Adipocyte (in vitro differentiated cells): ENCODE measurements around the gene GPX2.

ENCODE experiments used
- DNase-seq: peaks from one replicate; pipeline ENCODE4 v3.0.0-alpha.2; 2015; ENCODE audit warnings: low read depth
- H3K27me3 ChIP-seq: replicated peaks from 2 replicates; pipeline ENCODE4 v1.7.0; 2013; ENCODE audit warnings: mild to moderate bottlenecking, low read length, moderate library complexity; ENCODE audit not compliant: control insufficient read depth, insufficient read depth
- H3K36me3 ChIP-seq: 2 replicates; pipeline ENCODE4 v1.7.0; 2013; ENCODE audit warnings: low read length, mild to moderate bottlenecking, moderate library complexity; ENCODE audit not compliant: control insufficient read depth, insufficient read depth, severe bottlenecking
- H3K4me1 ChIP-seq: 2 replicates; pipeline ENCODE4 v1.7.0; 2013; ENCODE audit warnings: mild to moderate bottlenecking, low read length, moderate library complexity; ENCODE audit not compliant: control insufficient read depth, insufficient read depth
- H3K4me3 ChIP-seq: 2 replicates; pipeline ENCODE4 v1.7.0; 2013; ENCODE audit warnings: mild to moderate bottlenecking, low read length, moderate library complexity
- H3K9ac ChIP-seq: 2 replicates; pipeline ENCODE4 v1.7.0; 2013; ENCODE audit warnings: mild to moderate bottlenecking, low read length, moderate library complexity
- H3K9me3 ChIP-seq: 2 replicates; pipeline ENCODE4 v1.7.0; 2013; ENCODE audit warnings: mild to moderate bottlenecking, low read length, moderate library complexity; ENCODE audit not compliant: control insufficient read depth

Gene GPX2

DNA sequence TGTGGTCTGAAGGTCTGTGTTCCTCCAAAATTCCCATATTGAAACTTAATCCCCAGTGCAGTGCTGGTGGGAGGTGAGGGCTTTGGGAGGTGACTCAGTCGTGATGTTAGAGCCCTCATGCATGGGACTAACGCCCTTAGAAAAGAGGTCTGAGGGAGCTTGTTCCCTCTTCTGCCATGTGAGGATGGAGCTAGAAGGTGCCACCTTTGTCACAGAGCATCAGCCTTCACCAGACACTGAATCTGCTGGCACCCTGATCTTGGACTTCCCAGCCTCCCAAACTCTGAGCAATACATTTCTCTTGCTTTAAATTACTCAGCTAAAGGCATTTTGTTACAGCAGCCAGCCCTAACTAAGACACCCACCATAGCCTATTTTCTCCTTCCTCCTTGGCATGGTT is 15.7 kb upstream of the GPX2 start:
- Histone ChIP-seq H3K27me3 (no peaks in the 10 kb centered on the region), H3K4me3 (no peak overlapping the region), H3K9ac (no peak overlapping the region), H3K9me3 (no peaks in the 10 kb centered on the region), H3K36me3 (no peaks in the 10 kb centered on the region), H3K4me1 (no peaks in the 10 kb centered on the region)
- DNase-seq: no peak

- H3K9ac ChIP-seq: no peak overlapping the region
- H3K27me3 ChIP-seq: no peaks in the 10 kb centered on the region
- H3K4me1 ChIP-seq: no peaks in the 10 kb centered on the region
- H3K4me3 ChIP-seq: no peak overlapping the region
- H3K36me3 ChIP-seq: no peaks in the 10 kb centered on the region
- no peak for DNase-seq
- H3K9me3 ChIP-seq: no peaks in the 10 kb centered on the region
Observed at GRCh38 chr14:64956697-64957406, 14.3 kb upstream of the GPX2 start.

GRCh38 chr14:64955297-64955696 is 12.8 kb upstream of the GPX2 start:
- no peaks in the 10 kb centered on the region for H3K4me1 ChIP-seq
- no peaks in the 10 kb centered on the region for H3K36me3 ChIP-seq
- H3K9me3 ChIP-seq: no peaks in the 10 kb centered on the region
- no peaks in the 10 kb centered on the region for H3K27me3 ChIP-seq
- H3K9ac ChIP-seq: no peak overlapping the region
- DNase-seq: no peak
- H3K4me3 ChIP-seq: no peak overlapping the region

DNA sequence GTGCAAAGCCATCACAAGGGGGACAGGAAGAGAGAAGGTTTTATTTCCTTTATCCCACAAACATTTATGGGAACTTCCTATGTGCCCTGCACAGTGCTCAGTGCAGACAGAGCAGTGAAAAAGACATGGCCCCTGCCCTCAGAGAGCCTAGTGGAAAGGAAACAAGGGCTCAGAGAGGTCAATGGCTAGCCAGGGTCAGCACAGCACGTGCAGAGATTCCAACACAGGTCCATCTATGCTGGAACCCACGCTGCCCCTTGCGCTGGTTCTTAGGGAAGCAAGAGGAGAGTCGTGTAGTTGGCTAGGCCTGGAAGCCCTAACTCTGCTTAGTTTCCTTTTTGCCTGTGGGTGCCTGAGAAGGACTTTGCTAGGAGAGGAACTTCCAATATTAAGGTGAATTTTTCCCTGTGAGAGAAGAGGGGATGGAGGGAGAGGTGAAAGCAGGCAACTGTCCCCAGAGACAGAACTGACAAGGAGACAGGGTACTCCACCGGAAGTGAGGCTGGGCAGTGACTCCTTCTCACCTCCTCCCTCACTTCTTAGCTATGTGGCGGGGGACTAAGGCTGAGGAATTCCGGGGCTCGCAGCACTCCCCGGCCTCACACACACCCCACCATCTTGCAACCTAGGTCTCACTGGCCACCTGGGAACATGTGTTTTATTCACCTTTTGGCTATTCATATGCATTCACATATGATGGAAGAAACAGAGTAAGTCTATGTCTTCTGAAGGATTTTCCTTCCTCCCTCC is 12.1 kb upstream of the GPX2 start:
- Histone ChIP-seq H3K9me3 (no peaks in the 10 kb centered on the region), H3K36me3 (no peaks in the 10 kb centered on the region), H3K27me3 (no peaks in the 10 kb centered on the region), H3K4me1 (no peaks in the 10 kb centered on the region), H3K4me3 (no peak overlapping the region), H3K9ac (no peak overlapping the region)
- DNase-seq: no peak

DNA sequence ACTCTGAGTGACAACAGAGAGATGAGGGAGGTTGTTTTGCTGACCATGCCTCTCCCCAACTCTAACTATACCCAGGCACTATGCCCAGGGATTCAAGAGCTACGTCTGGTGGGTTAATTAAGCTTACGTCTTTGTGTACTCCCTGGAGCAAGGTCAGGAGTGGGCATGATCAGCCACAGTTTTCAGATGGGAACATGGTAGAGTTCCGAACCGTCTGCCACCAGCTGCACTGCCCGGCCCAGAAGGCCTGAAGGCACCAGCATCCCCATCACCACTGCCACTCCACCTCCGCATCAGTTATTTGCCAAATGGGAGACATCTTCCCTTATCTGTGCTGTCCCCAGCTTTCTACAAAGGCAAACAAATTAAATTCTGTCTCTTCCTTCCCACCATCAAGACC is 11.1 kb upstream of the GPX2 start:
- H3K9ac ChIP-seq: no peak overlapping the region
- no peaks in the 10 kb centered on the region for H3K9me3 ChIP-seq
- H3K4me1 ChIP-seq: no peaks in the 10 kb centered on the region
- no peaks in the 10 kb centered on the region for H3K36me3 ChIP-seq
- no peak overlapping the region for H3K4me3 ChIP-seq
- no peaks in the 10 kb centered on the region for H3K27me3 ChIP-seq
- no peak for DNase-seq

DNA sequence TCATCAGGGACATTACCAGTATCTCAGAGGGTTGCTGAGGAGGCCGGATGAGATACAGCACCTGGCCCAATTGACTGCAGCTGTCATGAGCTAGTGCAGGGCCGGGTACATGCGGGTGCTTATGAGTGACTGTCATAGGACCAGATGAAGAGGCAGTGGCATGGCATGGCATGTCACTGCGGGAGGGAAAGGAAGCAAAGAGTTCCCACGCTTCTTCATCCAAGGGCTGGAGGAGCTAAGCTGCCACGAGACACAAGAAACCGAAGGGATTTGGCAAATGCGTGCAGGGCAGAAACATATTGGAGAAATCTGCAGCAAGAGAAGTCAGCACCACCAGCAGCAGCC is 10.7 kb upstream of the GPX2 start:
- no peaks in the 10 kb centered on the region for H3K9me3 ChIP-seq
- DNase-seq: no peak
- no peaks in the 10 kb centered on the region for H3K36me3 ChIP-seq
- no peaks in the 10 kb centered on the region for H3K4me1 ChIP-seq
- no peak overlapping the region for H3K9ac ChIP-seq
- H3K27me3 ChIP-seq: no peaks in the 10 kb centered on the region
- H3K4me3 ChIP-seq: no peak overlapping the region

GRCh38 chr14:64952598-64953309 is 10.2 kb upstream of the GPX2 start:
- Histone ChIP-seq H3K9ac (no peak overlapping the region), H3K4me3 (no peak overlapping the region), H3K9me3 (no peaks in the 10 kb centered on the region), H3K4me1 (no peaks in the 10 kb centered on the region), H3K27me3 (no peaks in the 10 kb centered on the region), H3K36me3 (no peaks in the 10 kb centered on the region)
- DNase-seq: no peak

DNA sequence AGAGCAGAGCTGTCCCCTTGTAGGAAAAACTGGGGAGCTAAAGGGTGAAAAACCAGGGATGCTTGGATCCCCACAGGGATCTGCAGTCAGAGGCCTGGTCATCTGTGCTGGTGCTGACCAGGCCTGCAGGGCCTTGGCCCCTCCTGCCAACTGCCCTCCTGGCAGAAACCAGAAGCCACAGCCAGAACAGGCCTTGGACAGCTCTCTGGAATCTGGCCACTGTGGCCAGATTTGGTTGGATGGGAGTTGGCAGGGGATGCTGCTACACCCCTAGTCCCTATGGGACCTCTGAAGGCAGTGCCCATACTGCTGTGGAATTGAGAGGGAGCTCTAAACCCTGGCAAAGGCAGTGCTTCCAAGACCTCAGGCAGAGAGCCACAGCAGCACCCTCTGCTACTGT is 9.2 kb upstream of the GPX2 start:
- H3K9ac ChIP-seq: no peak overlapping the region
- H3K4me1 ChIP-seq: no peaks in the 10 kb centered on the region
- no peak overlapping the region for H3K4me3 ChIP-seq
- no peaks in the 10 kb centered on the region for H3K27me3 ChIP-seq
- no peaks in the 10 kb centered on the region for H3K9me3 ChIP-seq
- H3K36me3 ChIP-seq: no peaks in the 10 kb centered on the region
- no peak for DNase-seq

DNA sequence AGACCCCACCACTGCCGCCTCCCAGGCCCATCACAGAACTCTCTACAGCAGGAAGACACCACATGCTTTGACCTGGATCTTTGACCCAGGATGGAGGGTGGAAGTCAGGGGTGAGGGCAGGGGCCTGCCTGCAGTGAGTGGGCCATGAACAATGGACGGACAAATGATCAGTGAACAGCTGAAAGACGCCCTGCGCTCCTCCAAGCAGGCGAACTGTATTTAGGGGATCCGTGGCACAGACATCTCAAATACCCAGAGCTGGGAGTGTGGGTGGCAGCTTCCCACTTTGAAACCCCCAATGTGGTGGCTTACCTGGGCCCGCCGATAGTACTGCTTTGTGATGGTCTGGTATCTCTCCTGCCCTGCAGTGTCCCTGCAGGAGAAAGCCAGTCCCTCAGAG is 8.7 kb upstream of the GPX2 start:
- Histone ChIP-seq H3K9ac (no peak overlapping the region), H3K4me3 (no peak overlapping the region), H3K36me3 (no peaks in the 10 kb centered on the region), H3K27me3 (no peaks in the 10 kb centered on the region), H3K4me1 (no peaks in the 10 kb centered on the region), H3K9me3 (no peaks in the 10 kb centered on the region)
- no peak for DNase-seq

DNA sequence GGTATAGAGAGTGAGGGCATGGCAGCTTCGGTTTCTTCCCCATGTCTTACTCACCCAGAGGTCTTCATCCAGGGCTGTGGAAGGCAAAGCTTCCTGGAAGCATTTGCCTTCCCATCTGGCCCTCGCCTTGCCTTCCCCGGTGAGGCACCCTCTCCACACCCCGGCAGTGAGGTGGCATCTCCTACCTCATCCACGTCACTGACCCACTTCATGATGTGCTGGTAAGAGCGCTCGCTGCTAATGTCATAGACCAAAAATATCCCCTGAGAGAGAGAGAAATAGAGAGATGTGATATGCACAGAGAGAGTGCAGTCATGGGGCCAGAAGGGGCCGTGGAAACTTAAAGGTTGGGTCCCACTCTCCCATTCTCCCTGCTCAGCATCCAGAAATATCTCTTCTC is 8.3 kb upstream of the GPX2 start:
- Histone ChIP-seq H3K9ac (no peak overlapping the region), H3K9me3 (no peaks in the 10 kb centered on the region), H3K4me1 (no peaks in the 10 kb centered on the region), H3K27me3 (no peaks in the 10 kb centered on the region), H3K4me3 (no peak overlapping the region), H3K36me3 (no peaks in the 10 kb centered on the region)
- DNase-seq: no peak

GRCh38 chr14:64948612-64949210 is 6.2 kb upstream of the GPX2 start:
- DNase-seq: no peak
- peaks cover 10% of the 10 kb centered on the region for H3K36me3 ChIP-seq
- no peak overlapping the region for H3K9ac ChIP-seq
- H3K9me3 ChIP-seq: no peaks in the 10 kb centered on the region
- H3K4me1 ChIP-seq: no peaks in the 10 kb centered on the region
- no peak overlapping the region for H3K4me3 ChIP-seq
- no peaks in the 10 kb centered on the region for H3K27me3 ChIP-seq
